Testis (tissue), 3 donors: ENCODE data around the gene FOXD2. TPM values are rescaled to one million over a fixed set of nuclear protein-coding genes. Genes with fewer than 3 reads are reported as not detected.

ENCODE experiments used
- DNase-seq: peaks from one replicate; pipeline ENCODE4 v3.0.0-alpha.2; 2019
- H3K27ac ChIP-seq, 2 donors: fragments of 200-600 bp; sonication (generic); one replicate each; pipeline ENCODE4 v1.5.1; 2019
- H3K27me3 ChIP-seq: fragments of 200-600 bp; sonication (generic); one replicate; pipeline ENCODE4 v1.5.1; 2019
- H3K36me3 ChIP-seq: fragments of 200-600 bp; sonication (generic); one replicate; pipeline ENCODE4 v1.5.1; 2017; ENCODE audit warnings: low read depth; ENCODE audit errors: missing control alignments
- H3K4me1 ChIP-seq: fragments of 200-600 bp; sonication (generic); one replicate; pipeline ENCODE4 v1.5.1; 2019
- H3K4me3 ChIP-seq, 2 donors: fragments of 200-600 bp; sonication (generic); one replicate each; pipeline ENCODE4 v1.5.1; 2017 to 2019
- H3K9me3 ChIP-seq: fragments of 200-600 bp; sonication (generic); one replicate; pipeline ENCODE4 v1.5.1; 2017
- POLR2A ChIP-seq: fragments of 450-650 bp; IDR thresholded peaks from one replicate; pipeline ENCODE4 v1.6.1; 2017; ENCODE audit warnings: antibody characterized with exemption, mild to moderate bottlenecking, moderate library complexity
- WGBS, 2 donors: methylation state at CpG; one replicate each; pipeline ENCODE4 v1.1.5; 2018; 5-methylcytosine and 5-hydroxymethylcytosine counted together
- intact Hi-C: fragments of 100-400 bp; cut with DNase I; formaldehyde crosslinking; loops from one replicate; pipeline ENCODE4 v1.15.1; 2023; ENCODE audit warnings: low total_unique reads
- polyA plus RNA-seq: library from polyadenylated mRNA; stranded (reverse); fragments of 350-450 nt; fragmentation: Illumina TruSeq; extraction: RNeasy Lipid Tissue Mini Kit (QIAGEN cat#74804); gene quantifications from one replicate; pipeline ENCODE4 v1.2.3, GENCODE V29; 2014; ENCODE audit warnings: low read depth, low replicate concordance; ENCODE audit not compliant: insufficient read depth
- total RNA-seq, 2 donors: library from RNA; depleted of rRNA; stranded (reverse); fragments of >200 nt; gene quantifications; one replicate each; pipeline ENCODE4 v1.2.3, GENCODE V29; 2016
- TF ChIP-seq, protein P1 (sequence below), 3 experiments: fragments of 450-650 bp in 2 of 3; fragments of 200-600 bp in 1 of 3; sonication (generic) in 1 of 3; IDR thresholded peaks; one replicate each; pipeline ENCODE4 v1.5.1; 2016 to 2019; ENCODE audit warnings: antibody characterized with exemption in 3 of 3, mild to moderate bottlenecking in 2 of 3, moderate library complexity in 1 of 3

Gene FOXD2
- total and polyA plus RNA-seq, 3 donors from 2014 or later = 0.26 to 1.3 (median 0.99) TPM

GRCh38 chr1:47415728-47416318 lies 22.0 kb upstream of the FOXD2 start, which contains the start of gene FOXE3:
FOXE3 (plus strand) TSS chr1:47416285; CDS start chr1:47416316, 31 bp downstream.
- WGBS, 2 donors = 21 to 29% methylated on average over 12 to 21 of the region's 21 CpGs
- intact Hi-C loops = loop anchor here (10.0 kb wide), 1 partner anchor 231 kb away; no protein-coding TSS in a partner anchor

GRCh38 chr1:47416319-47417169 lies 21.3 kb upstream of the FOXD2 start:
- TF ChIP-seq POLR2A = no peak
- TF ChIP-seq, protein P1, sequence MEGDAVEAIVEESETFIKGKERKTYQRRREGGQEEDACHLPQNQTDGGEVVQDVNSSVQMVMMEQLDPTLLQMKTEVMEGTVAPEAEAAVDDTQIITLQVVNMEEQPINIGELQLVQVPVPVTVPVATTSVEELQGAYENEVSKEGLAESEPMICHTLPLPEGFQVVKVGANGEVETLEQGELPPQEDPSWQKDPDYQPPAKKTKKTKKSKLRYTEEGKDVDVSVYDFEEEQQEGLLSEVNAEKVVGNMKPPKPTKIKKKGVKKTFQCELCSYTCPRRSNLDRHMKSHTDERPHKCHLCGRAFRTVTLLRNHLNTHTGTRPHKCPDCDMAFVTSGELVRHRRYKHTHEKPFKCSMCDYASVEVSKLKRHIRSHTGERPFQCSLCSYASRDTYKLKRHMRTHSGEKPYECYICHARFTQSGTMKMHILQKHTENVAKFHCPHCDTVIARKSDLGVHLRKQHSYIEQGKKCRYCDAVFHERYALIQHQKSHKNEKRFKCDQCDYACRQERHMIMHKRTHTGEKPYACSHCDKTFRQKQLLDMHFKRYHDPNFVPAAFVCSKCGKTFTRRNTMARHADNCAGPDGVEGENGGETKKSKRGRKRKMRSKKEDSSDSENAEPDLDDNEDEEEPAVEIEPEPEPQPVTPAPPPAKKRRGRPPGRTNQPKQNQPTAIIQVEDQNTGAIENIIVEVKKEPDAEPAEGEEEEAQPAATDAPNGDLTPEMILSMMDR (IDR thresholded peaks at IDR 0.05) = no peak
- no peaks in the 10 kb centered on the region for H3K36me3 ChIP-seq
- H3K27me3 ChIP-seq = no peaks in the 10 kb centered on the region
- intact Hi-C loops = loop anchor here (10.0 kb wide), 1 partner anchor 232 kb away; no protein-coding TSS in a partner anchor
- 1% methylated on average over 42 to 89 of the region's 134 CpGs for WGBS, 2 donors
- no peaks in the 10 kb centered on the region for H3K9me3 ChIP-seq
- no peak for DNase-seq
- no peak overlapping the region for H3K27ac ChIP-seq
- H3K4me3 ChIP-seq = peak overlapping the region; percentile 31 to 34
- no peaks in the 10 kb centered on the region for H3K4me1 ChIP-seq

More at GRCh38 chr1:47415728-47416318, 22.0 kb upstream of the FOXD2 start, which contains the start of gene FOXE3:
- Histone ChIP-seq H3K36me3 (no peaks in the 10 kb centered on the region), H3K27me3 (no peaks in the 10 kb centered on the region), H3K27ac (no peak within 1 kb of the TSS), H3K4me1 (no peaks in the 10 kb centered on the region), H3K9me3 (no peaks in the 10 kb centered on the region), H3K4me3 (peak within 1 kb of the TSS; percentile 31 to 34)
- TF ChIP-seq, protein P1 (IDR thresholded peaks at IDR 0.05) = no peak
- no peak for TF ChIP-seq POLR2A
- no peak for DNase-seq

DNA sequence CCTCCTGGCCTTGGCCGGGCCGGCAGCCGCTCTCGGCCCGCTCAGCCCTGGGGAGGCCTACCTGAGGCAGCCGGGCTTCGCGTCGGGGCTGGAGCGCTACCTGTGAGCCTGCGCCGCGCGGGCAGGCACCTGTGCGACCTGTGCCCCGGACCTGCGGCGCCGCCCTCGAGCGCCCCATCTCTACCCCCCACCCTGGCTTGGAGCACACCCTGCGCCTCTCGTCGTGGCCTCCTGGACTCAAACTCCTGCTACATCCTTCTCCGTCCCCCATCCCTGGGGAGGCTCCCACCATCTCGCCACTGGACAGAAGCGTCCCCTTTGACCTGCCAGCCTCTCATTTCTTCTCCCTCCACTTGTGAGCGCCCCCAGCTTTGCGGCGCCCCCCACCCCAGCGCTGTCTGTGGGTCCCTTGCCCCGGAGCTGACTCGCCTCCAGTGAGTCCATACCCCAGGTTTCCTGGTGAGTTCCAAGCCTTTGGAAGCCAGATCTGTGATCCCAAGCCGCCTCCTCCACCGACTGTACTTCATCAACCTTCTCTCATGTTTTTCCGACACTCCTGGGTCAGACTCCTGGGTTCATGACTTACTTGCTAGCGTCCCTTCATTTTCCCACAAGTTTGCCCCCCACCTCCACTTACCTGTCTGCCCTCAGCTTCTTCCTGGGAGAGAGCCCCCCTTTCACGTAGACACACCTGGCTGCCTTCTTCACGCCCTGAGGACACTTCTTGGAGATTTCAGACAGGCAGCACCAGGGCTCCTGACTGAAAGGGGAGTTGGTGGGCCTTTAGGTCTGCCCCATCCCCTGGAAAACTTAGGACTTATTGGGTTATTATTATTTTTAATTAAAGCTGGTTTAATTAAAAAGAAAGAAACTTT lies 20.4 kb upstream of the FOXD2 start:
- H3K27me3 ChIP-seq = no peaks in the 10 kb centered on the region
- no peaks in the 10 kb centered on the region for H3K9me3 ChIP-seq
- no peak for DNase-seq
- no peak for TF ChIP-seq POLR2A
- TF ChIP-seq, protein P1 (IDR thresholded peaks at IDR 0.05) = no peak
- H3K4me3 ChIP-seq = peak overlapping the region; percentile 31 to 34
- WGBS, 2 donors = 27 to 34% methylated on average over 14 to 29 of the region's 39 CpGs
- H3K27ac ChIP-seq = no peak overlapping the region
- H3K4me1 ChIP-seq = no peaks in the 10 kb centered on the region
- no peaks in the 10 kb centered on the region for H3K36me3 ChIP-seq
- intact Hi-C loops = loop anchor here (10.0 kb wide), 1 partner anchor 233 kb away; no protein-coding TSS in a partner anchor

GRCh38 chr1:47418122-47418521 lies 19.7 kb upstream of the FOXD2 start:
- 76 to 88% methylated on average over 2 of the region's 2 CpGs for WGBS, 2 donors
- intact Hi-C loops = loop anchor here (10.0 kb wide), 1 partner anchor 233 kb away; no protein-coding TSS in a partner anchor

More at GRCh38 chr1:47418122-47418521, 19.7 kb upstream of the FOXD2 start:
- TF ChIP-seq POLR2A = no peak
- TF ChIP-seq, protein P1 (IDR thresholded peaks at IDR 0.05) = no peak
- Histone ChIP-seq H3K4me1 (no peaks in the 10 kb centered on the region), H3K9me3 (no peaks in the 10 kb centered on the region), H3K4me3 (no peak overlapping the region), H3K27me3 (no peaks in the 10 kb centered on the region), H3K36me3 (no peaks in the 10 kb centered on the region), H3K27ac (no peak overlapping the region)
- no peak for DNase-seq
